ENCODE measurements around the gene TAAR5. TPM values are rescaled to one million over a fixed set of nuclear protein-coding genes. Genes with fewer than 3 reads are reported as not detected.
"Not testable (repeated sequence)": the region's sequence is repeated elsewhere in the genome, so short reads cannot be mapped to it uniquely, and the experiment has no call there.

The TAAR5 gene
- total RNA-seq, 2 experiments from 2014 or later, result not detected

DNA sequence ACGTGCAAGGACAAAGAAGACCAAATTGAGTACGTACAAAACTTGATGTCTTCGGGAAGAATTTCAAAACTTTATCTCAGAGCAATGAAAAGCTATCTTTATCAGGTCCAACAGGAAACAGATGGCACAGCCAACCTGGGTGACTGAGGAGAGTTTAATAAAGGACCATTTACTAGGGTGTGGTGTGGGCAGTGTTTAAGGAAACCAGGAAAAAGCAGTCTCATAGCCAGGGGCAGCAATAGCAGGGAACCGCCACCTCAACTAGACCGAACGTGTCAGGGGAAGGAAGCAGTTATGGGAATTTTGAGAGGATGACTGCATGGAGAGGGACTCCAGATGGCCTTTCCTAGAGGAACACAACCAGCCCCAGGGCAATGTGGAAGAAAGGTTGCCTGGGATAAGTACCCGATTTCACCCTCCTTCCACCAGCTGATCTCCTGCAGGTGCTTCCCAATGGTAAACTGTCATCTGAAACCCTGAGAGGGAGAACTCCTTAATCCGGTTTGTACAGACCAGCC is 15.2 kb upstream of the TAAR5 start:
- POLR2A ChIA-PET, result no interaction called here
- no peak for DNase-seq
- Mint-ChIP-seq H3K27me3 (peaks cover 15% of the 10 kb centered on the region), H3K4me3 (no peak overlapping the region), H3K9me3 (no peaks in the 10 kb centered on the region), H3K27ac (no peak overlapping the region), H3K4me1 (no peaks in the 10 kb centered on the region), H3K36me3 (no peaks in the 10 kb centered on the region)
- ATAC-seq (ENCODE audit: low read depth), result no peak

DNA sequence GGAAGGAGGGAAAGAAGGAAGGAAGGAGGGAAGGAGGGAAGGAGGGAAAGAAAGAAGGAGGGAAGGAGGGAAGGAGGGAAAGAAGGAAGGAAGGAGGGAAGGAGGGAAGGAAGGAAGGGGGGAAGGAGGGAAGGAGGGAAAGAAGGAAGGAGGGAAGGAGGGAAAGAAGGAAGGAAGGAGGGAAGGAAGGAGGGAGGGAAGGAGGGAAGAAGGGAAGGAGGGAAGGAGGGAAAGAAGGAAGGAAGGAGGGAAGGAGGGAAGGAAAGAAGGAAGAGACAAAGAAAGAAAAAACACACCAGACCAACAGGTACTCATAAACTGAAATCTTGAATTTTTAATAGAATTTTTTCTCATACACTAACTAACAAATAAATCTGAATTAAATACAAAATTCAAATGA is 11.4 kb upstream of the TAAR5 start:
- H3K36me3 Mint-ChIP-seq, POLR2A ChIA-PET: not testable (repeated sequence)

DNA sequence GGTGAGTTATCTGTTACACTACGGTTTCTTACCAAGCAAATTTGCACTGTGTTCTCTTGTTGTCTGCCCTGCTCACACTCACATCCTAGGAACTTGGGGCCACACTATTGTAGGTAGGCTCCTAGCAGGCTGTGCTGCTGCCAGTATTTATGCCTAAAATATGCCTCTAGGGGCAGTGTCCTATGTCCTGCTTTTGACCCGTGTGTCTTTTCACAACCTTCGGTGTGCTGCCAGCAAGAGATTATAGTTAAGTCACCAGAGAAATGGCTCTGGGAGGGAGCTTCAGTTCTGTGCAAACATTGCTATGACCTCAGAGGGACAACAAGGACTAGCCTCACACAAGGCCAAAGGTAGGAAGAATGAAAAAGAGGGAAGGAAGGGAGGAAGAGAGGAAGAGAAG is 8.9 kb upstream of the TAAR5 start:
- H3K27ac Mint-ChIP-seq, result no peak overlapping the region
- no peaks in the 10 kb centered on the region for H3K36me3 Mint-ChIP-seq
- no peaks in the 10 kb centered on the region for H3K4me1 Mint-ChIP-seq
- DNase-seq, result no peak
- POLR2A ChIA-PET, result no interaction called here
- ATAC-seq (ENCODE audit: low read depth), result no peak
- no peaks in the 10 kb centered on the region for H3K9me3 Mint-ChIP-seq
- peaks cover 19% of the 10 kb centered on the region for H3K27me3 Mint-ChIP-seq
- no peak overlapping the region for H3K4me3 Mint-ChIP-seq

More for the DNA sequence above, 11.4 kb upstream of the TAAR5 start:
- not testable (repeated sequence) for H3K9me3 Mint-ChIP-seq; ATAC-seq (ENCODE audit: low read depth); H3K4me1 Mint-ChIP-seq; H3K4me3 Mint-ChIP-seq; H3K27ac Mint-ChIP-seq; DNase-seq
- peaks cover 25% of the 10 kb centered on the region for H3K27me3 Mint-ChIP-seq

DNA sequence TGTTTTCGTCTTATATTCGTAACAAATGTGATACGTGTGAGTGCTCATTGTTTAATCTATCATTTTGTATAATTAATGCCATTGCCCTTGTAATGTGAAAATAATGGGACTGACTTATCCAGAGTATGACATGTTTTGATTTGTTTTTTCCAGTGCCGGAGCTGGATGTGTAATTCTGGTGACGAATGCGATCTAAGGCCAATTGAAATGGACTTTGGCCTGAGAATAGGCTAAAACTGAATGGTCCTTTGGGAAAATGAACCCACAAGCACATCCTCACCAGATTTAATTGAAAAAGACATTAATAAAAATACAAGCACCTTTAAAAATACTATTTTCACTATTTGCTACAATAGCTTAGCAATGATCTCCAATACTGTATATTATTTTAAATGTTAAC is 6.7 kb upstream of the TAAR5 start:
- ATAC-seq (ENCODE audit: low read depth) (no peak), DNase-seq (no peak)
- Mint-ChIP-seq H3K27ac (no peak overlapping the region), H3K4me3 (no peak overlapping the region), H3K4me1 (no peaks in the 10 kb centered on the region), H3K27me3 (peaks cover 25% of the 10 kb centered on the region), H3K9me3 (no peaks in the 10 kb centered on the region), H3K36me3 (no peaks in the 10 kb centered on the region)
- POLR2A ChIA-PET, result no interaction called here

DNA sequence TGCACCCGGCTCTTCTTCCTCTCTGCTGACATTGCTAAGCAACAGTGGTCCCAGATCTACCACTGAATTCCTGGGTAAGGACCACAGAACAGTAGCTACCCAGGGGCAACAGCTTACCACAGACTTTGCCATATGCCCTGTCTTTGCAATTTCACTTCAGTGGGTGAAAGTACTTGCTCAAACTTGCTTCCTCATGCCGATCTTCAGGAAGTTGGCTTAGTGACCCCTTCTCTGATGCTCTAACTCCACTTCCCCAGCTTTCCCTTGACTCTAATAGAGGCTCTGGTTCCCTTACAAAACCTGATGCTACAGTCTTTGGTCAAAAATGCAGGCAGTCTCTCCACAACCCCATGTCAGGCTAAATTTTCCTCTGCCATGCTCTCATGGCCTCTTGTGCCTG is 3.3 kb upstream of the TAAR5 start:
- H3K4me1 Mint-ChIP-seq, result no peaks in the 10 kb centered on the region
- POLR2A ChIA-PET, result no interaction called here
- no peak for DNase-seq
- no peaks in the 10 kb centered on the region for H3K9me3 Mint-ChIP-seq
- ATAC-seq (ENCODE audit: low read depth), result no peak
- H3K27me3 Mint-ChIP-seq, result peaks cover 17% of the 10 kb centered on the region
- H3K27ac Mint-ChIP-seq, result no peak overlapping the region
- no peaks in the 10 kb centered on the region for H3K36me3 Mint-ChIP-seq
- no peak overlapping the region for H3K4me3 Mint-ChIP-seq

DNA sequence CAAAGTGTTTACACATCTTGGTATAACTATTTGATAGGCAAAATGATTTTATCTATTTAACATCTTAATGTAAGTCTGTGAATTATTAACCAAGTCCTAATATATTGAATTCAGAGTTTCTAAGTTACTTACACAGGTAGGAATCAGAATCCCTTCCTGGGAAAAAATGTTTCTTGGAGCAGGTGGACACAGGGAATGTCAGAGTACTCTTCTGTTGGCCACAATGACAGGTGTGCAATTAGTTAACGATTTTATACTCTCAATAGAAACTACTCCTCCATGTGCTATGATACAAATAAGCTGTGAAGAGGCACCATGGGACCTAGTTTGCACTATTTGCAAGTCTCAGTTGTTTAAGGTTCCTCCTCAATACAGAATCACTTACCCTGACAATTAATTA is 821 bp upstream of the TAAR5 start:
- Mint-ChIP-seq H3K27ac (no peak overlapping the region), H3K9me3 (no peaks in the 10 kb centered on the region), H3K4me1 (no peaks in the 10 kb centered on the region), H3K27me3 (peaks cover 15% of the 10 kb centered on the region), H3K4me3 (no peak overlapping the region), H3K36me3 (no peaks in the 10 kb centered on the region)
- ATAC-seq (ENCODE audit: low read depth), result no peak
- no peak for DNase-seq
- POLR2A ChIA-PET, result no interaction called here

DNA sequence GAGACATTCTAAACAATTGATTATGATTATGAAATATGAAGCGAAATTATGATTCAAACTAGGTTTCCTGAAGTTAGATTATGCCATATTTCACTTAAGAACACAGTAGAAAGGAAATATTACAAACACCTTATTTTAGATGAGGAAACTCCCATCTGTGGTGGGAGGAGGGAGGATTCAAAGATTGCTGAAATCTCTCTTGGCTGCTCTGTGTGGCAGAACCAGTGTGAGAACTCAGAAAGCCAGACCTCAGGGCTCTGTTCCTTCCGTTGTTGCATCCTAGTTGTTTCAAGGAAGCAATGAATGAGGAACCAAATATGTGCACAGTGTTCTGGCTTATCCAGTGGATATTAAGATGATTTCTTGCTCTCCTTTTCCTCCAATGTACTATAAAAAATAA is 2.1 kb downstream of the TAAR5 start:
- Mint-ChIP-seq H3K9me3 (no peaks in the 10 kb centered on the region), H3K36me3 (no peaks in the 10 kb centered on the region), H3K4me1 (no peaks in the 10 kb centered on the region), H3K27me3 (peaks cover 16% of the 10 kb centered on the region), H3K4me3 (no peak overlapping the region), H3K27ac (no peak overlapping the region)
- no peak for ATAC-seq (ENCODE audit: low read depth)
- POLR2A ChIA-PET, result no interaction called here
- DNase-seq, result no peak

DNA sequence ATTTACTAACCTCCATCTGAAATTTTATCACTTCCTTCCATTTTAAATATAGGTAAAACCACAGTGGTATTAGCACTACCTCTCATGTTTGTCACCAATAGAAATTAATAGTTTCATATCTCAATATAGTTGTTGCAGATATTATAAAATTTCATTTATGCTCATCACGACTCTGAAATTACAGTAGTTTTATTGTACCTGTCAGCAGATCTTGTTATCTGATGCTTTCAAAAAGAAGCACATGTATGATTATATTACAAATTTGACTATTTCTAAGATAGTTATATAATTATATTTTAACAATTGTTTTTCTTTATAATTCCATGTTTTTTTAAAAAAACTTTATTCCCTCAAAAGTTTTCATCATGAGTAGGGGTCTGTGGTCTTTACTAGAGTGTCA is 4.8 kb downstream of the TAAR5 start:
- H3K4me1 Mint-ChIP-seq, result no peaks in the 10 kb centered on the region
- H3K4me3 Mint-ChIP-seq, result no peak overlapping the region
- POLR2A ChIA-PET, result no interaction called here
- H3K36me3 Mint-ChIP-seq, result no peaks in the 10 kb centered on the region
- peaks cover 7% of the 10 kb centered on the region for H3K27me3 Mint-ChIP-seq
- no peak for DNase-seq
- H3K27ac Mint-ChIP-seq, result no peak overlapping the region
- no peaks in the 10 kb centered on the region for H3K9me3 Mint-ChIP-seq
- ATAC-seq (ENCODE audit: low read depth), result no peak

DNA sequence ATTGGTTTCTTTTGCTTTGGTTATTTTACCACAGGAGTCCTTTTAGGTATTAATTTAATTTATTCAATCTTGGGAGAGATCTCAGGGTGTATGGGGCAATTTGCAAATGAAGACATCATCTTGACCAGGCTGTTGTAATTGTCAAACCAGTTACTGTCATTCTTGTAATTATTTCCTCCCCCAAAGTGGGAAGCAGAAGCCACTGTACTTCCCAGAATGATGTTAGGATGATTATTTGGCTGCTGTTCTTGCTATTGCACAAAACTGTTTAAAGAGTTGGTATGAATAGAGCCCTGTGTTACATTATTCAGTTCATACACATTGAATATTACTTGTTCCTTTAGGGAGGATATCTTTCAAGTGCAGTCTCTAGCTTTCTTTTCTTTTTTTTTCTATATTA is 17.8 kb downstream of the TAAR5 start:
- Mint-ChIP-seq H3K27ac (no peak overlapping the region), H3K36me3 (no peaks in the 10 kb centered on the region), H3K27me3 (peaks cover 29% of the 10 kb centered on the region), H3K9me3 (no peaks in the 10 kb centered on the region), H3K4me3 (no peak overlapping the region), H3K4me1 (no peaks in the 10 kb centered on the region)
- POLR2A ChIA-PET, result no interaction called here
- DNase-seq (no peak), ATAC-seq (ENCODE audit: low read depth) (no peak)

DNA sequence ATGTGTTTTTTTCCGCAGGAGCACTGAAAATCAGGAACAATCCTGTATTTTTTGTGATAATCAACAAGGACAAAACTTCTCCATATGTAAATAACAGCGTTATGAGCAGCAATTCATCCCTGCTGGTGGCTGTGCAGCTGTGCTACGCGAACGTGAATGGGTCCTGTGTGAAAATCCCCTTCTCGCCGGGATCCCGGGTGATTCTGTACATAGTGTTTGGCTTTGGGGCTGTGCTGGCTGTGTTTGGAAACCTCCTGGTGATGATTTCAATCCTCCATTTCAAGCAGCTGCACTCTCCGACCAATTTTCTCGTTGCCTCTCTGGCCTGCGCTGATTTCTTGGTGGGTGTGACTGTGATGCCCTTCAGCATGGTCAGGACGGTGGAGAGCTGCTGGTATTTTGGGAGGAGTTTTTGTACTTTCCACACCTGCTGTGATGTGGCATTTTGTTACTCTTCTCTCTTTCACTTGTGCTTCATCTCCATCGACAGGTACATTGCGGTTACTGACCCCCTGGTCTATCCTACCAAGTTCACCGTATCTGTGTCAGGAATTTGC is 19.2 kb downstream of the TAAR5 start, which contains the start of gene TAAR6:
Gene TAAR6 (plus strand): TSS at position 102 of the 557 bp plus-strand sequence. CDS start 0 bp downstream, at position 102.
- no peak for ATAC-seq (ENCODE audit: low read depth)
- Mint-ChIP-seq H3K4me1 (no peaks in the 10 kb centered on the region), H3K9me3 (no peaks in the 10 kb centered on the region), H3K4me3 (no peak within 1 kb of the TSS), H3K27me3 (peaks cover 24% of the 10 kb centered on the region), H3K27ac (no peak within 1 kb of the TSS), H3K36me3 (no peaks in the 10 kb centered on the region)
- no peak for DNase-seq
- POLR2A ChIA-PET, result no interaction called here

DNA sequence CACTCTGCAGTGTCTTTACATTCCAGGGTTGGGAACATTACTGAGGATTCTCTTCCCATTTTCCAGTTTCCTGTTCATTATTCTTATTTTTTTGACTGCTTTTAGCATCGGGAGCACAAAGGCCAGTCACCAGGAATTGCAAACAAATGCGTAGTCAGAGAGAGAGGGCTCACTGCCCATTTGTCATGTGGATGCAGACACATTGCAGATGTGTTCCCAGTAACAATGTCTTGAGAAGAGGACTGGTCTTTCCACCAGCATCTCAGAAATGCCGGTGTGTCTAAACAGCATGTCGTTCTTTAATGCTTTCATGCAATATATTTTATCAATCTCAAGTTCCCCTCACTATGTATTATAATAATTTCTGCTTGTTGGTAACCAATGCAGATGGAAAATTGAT is 20.4 kb downstream of the TAAR5 start:
- no peak overlapping the region for H3K4me3 Mint-ChIP-seq
- DNase-seq, result no peak
- H3K4me1 Mint-ChIP-seq, result no peaks in the 10 kb centered on the region
- POLR2A ChIA-PET, result no interaction called here
- peaks cover 27% of the 10 kb centered on the region for H3K27me3 Mint-ChIP-seq
- no peaks in the 10 kb centered on the region for H3K36me3 Mint-ChIP-seq
- ATAC-seq (ENCODE audit: low read depth), result no peak
- no peak overlapping the region for H3K27ac Mint-ChIP-seq
- no peaks in the 10 kb centered on the region for H3K9me3 Mint-ChIP-seq

DNA sequence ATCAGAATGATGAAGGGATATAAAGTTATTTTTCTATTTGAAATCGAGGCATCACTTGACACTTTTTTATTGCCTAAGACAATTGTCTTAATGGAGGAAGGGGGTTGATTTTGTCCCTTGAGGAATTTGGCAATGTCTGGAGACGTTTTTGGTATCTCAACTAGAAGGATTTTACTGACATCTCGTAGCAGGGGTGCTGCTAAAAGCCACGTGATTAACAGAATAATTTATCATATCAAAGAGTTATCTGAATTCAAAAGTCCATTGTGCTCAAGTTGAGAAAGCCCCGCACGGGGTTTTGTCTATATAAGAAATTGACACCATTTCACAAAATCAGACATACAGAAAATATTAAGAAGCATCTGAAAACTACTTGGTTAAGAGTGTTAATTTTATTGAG is 20.9 kb downstream of the TAAR5 start:
- POLR2A ChIA-PET, result no interaction called here
- Mint-ChIP-seq H3K27me3 (peaks cover 23% of the 10 kb centered on the region), H3K36me3 (no peaks in the 10 kb centered on the region), H3K27ac (no peak overlapping the region), H3K4me3 (no peak overlapping the region), H3K9me3 (no peaks in the 10 kb centered on the region), H3K4me1 (no peaks in the 10 kb centered on the region)
- ATAC-seq (ENCODE audit: low read depth) (no peak), DNase-seq (no peak)

DNA sequence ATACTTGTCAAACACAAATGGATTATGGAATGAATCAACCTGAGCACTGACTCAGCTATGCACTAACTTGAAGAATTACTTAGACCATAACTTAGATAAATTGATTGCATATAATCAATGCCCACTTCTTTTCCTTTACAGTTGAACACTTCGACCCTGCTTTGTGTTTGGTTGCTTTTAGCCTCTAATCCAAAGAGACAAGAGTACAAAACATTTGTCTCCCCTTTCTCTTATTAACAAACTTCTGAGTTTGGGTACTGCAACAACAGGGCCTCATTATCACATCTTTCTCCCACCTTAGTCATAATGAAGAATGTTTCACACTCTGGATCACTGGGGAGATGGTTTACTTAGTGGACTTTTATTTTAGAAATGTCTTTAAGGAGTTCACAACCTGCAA is 22.0 kb downstream of the TAAR5 start:
- peaks cover 25% of the 10 kb centered on the region for H3K27me3 Mint-ChIP-seq
- POLR2A ChIA-PET, result no interaction called here
- no peak overlapping the region for H3K4me3 Mint-ChIP-seq
- DNase-seq (no peak), ATAC-seq (ENCODE audit: low read depth) (no peak)
- no peaks in the 10 kb centered on the region for H3K36me3 Mint-ChIP-seq
- no peaks in the 10 kb centered on the region for H3K9me3 Mint-ChIP-seq
- H3K27ac Mint-ChIP-seq, result no peak overlapping the region
- no peaks in the 10 kb centered on the region for H3K4me1 Mint-ChIP-seq

DNA sequence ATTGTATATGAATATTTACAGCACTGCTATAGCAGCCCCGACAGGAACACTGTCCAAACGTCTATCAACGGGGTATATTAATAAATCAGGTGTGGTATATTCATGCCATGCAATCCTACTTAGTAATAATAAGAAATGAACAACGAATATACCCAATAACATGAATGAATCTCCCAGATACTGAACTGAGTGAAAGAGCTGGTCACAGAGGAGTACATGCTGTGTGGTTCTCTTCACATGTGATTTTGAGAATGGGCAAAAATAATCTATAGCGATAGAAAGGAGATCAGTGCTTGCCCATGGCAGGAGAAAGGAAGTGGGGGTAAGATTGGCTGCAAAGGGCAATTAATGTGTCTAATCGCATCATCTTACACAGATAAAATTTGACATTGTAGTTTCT is 23.1 kb downstream of the TAAR5 start:
- Mint-ChIP-seq H3K36me3 (no peaks in the 10 kb centered on the region), H3K27ac (no peak overlapping the region), H3K4me1 (no peaks in the 10 kb centered on the region), H3K9me3 (no peaks in the 10 kb centered on the region), H3K4me3 (no peak overlapping the region), H3K27me3 (peaks cover 22% of the 10 kb centered on the region)
- no peak for ATAC-seq (ENCODE audit: low read depth)
- POLR2A ChIA-PET, result no interaction called here
- DNase-seq, result no peak

DNA sequence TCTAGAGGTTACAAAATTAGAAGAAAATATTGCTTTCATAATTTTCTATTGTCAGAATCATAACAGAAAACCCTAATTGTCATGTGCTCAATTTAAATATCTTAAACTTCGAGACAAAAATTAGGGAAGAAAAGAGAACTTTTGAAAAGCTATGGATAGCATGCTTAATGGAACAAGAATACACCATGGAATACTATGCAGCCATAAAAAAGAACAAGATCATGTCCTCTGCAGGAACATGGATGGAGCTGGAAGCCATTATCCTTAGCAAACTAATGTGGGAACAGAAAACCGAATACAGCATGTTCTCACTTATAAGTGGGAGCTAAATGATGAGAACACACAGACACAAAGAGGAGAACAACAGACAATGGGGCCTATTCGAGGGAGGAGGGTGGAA is 29.5 kb downstream of the TAAR5 start:
- DNase-seq; H3K27ac Mint-ChIP-seq; H3K9me3 Mint-ChIP-seq; POLR2A ChIA-PET; H3K4me1 Mint-ChIP-seq; H3K36me3 Mint-ChIP-seq; H3K4me3 Mint-ChIP-seq; ATAC-seq (ENCODE audit: low read depth): not testable (repeated sequence)
- peaks cover 18% of the 10 kb centered on the region for H3K27me3 Mint-ChIP-seq

Data from activated naive CD8-positive, alpha-beta T cell treated with anti-CD3 and anti-CD28 coated beads, Interleukin-2, amount 10 ng/mL, durations not matched to agents 7 days and 5 days (primary cell).